Stimulated activated CD8-positive, alpha-beta memory T cell treated with anti-CD3 and anti-CD28 coated beads, Interleukin-12 subunit alpha, Interleukin-12 subunit beta, amount 100 ng/mL, for 4 hours (primary cell): ENCODE measurements around the gene DHRS7C.
"Not testable (repeated sequence)": the region's sequence is repeated elsewhere in the genome, so short reads cannot be mapped to it uniquely, and the experiment has no call there.

Experiments used
- DNase-seq: peaks from one replicate; pipeline ENCODE4 v3.0.0-alpha.2; 2020; ENCODE audit warnings: low read depth

Gene DHRS7C

DNA sequence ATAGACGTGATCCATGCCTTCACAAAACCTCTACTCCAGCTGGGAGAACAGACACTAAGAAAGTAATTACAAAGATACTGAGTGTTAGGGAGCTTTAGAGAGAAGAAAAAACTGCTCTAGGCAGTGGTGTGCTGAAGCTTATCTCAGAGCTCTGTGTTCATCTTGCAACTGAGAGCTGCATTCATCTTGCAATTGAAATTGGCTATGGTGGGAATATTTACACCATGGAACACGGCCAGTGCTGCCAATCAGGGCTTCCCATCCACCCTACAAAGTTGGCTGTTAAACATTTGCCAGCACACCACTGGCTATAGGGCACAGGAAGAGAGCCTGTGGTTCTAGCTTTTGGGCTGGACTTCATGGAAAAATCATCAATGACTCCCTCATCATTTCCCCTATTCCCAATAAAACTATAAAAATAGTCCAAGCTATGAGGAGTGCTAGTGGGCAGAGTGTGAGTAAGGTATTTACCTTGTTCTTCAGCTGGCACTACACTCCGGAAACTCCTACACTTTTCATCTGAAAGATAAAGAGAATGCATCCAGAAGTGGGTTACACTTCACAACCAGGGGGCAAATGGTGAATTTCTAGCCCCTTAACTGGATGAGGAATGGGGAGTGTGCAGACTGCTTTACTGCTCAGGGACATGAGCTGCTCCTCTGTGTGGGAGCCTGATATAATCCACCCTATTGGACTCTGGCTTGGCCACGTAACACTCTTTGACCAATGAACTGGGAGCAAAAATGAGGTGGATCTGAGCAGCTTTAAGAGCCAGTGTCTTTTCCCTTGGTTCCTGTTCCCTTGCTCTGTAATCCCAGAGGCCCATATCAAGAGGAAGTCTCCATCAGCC, 18.9 kb upstream of the DHRS7C start:
- no peak for DNase-seq

DNA sequence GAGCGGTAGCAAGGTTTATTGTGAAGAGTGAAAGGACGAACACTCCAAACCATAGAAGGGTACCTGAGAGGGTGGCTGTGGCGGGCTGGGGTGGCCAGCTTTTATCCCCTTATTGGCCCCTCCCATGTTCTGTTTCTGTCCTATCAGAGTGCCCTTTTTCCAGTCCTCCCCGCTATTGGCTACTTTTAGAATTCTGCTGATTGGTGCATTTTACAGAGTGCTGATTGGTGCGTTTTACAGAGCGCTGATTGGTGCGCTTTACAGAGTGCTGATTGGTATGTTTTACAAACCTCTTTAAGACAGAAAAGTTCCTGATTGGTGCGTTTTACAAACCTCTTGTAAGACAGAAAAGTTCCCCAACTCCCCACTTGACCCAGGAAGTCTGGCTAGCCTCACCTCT, 18.0 kb upstream of the DHRS7C start:
- DNase-seq, result no peak

DNA sequence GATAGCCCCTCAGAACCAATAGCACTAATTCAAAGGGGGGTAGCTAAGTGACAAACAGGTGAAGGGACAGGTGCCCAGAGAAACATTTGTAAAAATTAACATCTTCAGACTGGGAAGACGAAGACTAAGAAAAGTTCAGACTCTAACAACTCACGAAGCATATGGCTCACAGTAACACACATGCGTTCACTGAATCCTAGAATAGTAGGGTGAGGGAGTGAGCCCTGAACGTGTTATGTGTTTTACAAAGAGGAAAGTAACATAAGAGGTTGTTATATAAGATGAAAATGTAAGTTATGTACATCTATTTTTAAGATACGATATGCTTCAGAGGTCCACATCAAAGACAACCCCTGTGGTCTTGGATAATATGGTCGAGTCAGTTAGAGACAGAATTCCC, 15.3 kb upstream of the DHRS7C start:
- DNase-seq, result no peak

DNA sequence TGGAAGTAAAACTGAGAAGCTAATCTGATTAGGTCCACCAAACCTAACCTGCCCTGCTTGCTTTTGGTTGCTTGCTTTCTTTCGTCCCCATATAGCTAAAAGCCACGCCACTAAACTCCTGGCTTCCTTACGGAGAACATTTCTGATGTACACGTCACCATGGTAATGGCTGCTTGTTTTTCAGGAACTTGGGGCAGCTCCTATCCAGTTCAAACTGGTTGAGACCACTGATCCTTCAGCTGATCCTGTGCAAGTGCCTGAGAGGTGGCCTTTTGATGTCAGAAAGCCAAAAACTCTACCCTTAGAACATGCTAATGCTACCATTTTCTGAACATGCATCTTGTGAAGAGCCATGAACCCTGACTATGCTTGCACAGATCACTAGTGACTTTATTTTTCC, 14.4 kb upstream of the DHRS7C start:
- no peak for DNase-seq

DNA sequence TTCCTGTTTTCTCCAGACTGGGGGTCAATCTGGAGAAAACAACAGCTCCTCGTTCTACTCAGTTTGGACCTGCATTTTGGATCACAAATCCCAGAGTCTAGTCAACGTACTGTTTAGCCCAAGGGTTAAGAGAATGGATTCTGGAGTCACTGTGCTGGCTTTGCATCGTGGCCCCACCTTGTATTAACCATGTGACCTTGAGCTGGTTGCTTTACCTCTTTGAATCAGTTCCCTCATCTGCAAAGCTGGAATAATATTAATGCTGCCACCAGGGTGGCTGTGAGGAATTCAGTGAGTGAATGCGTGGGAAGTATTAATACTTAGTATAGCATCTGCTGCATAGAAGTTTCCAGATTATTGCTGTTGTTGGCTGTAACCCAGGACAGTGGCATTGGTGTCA, 11.3 kb upstream of the DHRS7C start:
- DNase-seq, result no peak

DNA sequence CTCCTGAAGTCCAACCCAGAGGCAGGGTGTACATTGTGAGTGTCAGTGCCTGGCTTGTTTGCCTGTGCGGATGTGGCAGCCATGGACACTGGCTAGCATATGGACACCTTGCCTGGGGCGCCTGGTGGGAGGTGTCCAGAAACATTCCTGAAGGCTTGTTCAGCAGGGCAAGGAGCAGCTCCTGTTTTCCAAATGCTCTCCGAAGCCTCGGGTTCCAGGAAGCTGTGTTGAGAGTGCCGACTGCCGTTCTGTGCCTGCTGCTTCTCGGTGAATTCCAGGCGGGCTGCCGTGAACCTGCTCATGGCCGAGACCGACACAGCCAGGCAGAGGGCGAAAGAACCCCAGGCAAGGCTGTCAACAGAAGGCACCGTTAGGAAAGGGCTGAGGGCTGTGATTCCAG, 10.9 kb upstream of the DHRS7C start:
- no peak for DNase-seq

DNA sequence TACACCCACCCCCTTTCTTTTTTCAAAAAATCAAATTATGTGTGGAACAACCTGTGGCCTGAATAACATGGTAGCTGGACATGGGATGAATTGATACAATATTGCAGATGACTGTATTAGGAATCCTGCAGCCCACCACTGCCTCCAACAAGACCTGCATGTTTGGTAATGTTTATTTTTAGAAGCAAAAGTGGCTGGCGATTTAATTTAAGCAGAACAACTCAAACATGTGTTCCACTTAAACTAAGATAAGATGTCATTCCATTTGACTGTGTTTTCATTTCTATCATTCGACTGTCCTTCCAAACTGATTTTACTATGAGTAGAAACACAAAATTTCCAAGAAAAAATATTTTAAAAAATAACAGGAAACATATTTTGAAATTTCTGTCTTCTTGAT, 10.1 kb upstream of the DHRS7C start:
- no peak for DNase-seq

DNA sequence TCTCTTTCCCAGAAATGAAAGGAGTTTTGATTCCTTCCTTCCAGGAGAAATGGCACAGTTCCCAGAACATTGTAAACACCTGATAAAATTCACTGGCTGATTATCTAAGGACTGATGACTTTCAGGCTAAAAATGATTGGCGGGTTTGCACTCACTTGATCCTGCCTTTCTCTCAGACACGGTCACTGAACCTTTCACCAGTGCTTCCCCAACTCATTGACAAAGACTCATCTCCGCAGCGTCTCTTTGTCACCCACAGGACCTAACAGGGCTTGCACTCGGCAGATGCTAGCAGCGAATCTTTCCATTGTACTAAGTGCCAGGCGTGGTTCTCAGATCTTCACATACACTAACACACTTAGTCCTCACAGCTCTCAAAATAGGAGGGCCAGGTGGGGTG, 7.3 kb upstream of the DHRS7C start:
- no peak for DNase-seq

DNA sequence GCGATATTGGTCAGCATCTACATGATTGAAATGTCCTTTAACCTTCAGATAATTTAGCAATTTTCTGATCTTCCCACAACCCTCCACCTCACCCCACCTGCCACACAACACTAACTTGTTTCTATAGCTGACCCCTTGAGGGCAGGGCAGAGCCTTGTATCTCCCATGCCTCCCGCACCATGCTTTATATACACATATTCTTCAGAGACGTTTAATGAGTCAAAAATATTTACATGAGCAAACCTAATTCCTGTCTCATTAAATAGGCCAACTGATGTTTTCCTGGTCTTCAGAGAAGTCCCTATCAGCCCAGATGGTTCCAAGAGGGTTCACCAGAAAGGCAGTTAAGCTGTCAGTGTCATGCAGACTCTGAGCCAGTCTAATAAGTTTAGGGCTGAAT, 6.6 kb upstream of the DHRS7C start:
- DNase-seq, result no peak

DNA sequence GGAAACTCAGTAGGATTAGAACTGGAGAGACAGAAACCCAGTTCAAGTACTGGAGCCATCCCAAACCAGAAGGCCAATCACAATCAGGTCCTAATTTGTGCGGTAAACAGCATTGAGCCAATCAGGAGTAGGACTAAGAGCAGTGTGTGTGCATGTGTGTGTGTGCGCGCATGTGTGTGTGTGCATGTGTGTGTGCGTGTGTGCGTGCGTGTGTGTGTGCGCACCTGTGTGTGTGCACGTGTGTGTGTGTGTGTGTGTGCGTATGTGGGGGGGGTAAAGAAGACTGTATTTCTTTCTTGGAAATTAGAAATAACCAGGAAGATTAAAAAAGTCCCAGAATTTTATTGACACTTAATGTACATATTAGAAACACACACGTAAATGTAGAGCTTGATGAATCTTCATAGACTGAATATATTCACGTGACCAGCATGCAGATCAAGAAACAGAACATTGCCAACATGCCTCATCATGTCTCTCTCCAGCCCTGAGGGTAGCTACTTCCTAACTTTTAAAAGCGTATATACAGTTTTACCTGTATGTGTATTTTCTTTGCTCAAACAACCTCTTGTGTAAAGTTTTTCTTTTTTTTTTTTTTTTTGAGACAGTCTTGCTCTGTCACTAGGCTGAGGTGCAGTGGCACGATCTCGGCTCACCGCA, 919 bp upstream of the DHRS7C start:
- no peak for DNase-seq

DNA sequence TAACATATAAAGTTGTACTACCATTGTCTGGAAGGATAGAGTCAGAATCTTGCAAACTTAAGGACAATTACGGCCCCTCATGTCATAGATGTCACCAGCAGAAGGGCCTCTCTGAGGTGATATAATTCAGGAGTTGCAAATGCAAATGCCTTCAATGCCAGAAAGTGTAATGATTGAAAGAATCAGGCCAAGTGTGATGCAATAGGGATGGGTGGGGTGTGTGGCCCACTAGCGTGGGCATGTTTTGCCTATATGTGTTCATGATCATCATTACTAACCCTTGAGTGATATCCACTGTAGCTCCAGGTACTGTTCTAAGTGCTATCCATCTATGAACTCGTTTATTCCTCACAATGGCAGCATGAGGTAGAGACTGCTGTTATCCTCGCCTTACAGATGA, 1.1 kb downstream of the DHRS7C start:
- no peak for DNase-seq

DNA sequence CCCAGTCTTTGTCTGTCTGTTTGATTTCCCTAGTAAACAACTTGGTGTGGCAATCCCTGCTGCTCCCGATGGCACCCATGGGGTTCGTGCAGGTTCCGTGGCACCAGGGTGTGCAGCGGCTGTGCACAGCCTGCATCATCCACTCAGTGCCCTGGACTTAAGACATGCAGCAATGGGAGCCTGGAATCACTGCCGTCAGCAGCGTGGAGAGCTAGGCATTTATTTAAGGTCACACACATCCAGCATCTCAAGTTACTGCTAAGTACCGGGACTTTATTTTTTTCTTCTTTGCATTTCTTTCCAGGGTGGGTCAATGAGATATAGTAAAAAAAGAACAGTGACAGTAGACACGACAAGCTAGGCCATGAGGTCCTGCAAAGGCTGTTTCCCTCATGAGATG, 2.8 kb downstream of the DHRS7C start:
- no peak for DNase-seq

DNA sequence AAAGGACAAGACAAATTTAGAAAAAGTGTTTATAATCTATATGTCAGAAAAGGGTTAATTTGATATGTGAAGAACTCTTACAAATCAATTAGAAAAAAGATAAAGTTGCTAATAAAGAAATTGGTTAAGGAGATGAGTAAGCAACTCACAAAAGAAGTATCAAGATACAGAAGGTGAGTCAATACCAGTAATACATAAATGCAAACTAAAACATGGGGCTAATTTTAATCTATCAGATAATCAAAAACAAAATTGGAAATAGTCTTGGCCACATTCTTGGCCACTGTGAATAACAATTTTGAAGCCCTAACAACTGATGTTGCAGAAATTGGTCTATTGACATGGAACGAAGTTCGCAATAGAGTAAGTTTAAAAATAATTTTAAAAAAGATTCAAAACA, 6.8 kb downstream of the DHRS7C start:
- DNase-seq, result no peak

DNA sequence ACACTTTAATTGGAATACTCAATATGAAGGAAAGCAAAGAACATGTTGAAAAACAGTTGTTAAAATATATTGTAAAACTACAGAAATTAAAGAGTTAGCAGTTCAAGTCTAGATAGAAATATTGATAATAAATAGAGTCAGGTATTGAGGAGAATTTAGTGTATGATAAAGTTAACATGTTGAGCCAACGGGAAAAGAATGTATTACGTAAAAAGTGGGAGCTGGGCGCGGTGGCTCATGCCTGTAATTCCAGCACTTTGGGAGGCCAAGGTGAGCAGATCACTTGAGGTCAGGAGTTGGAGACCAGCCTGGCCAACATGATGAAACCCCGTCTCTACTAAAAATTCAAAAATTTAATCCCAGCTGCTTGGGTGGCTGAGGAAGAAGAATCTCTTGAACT, 7.9 kb downstream of the DHRS7C start:
- DNase-seq, result not testable (repeated sequence)

DNA sequence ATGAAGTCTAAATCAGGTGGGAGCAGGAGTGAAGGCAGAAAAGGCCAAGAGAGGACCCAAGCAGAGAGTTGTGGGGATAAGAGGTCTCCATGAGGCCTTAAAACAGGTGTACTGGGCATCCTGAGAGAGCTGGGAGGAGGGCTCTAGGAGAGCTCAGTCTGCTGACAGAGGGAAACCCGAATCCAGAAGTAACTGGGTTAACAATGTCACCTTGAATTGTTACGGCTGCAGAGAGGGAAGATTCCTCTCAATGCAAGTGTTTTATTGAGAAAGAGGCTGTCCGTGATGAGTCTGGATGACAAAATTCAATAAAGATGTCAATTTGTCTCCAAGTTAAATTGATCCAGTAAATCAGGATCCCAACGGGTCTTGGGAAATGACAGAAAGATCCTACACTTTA, 8.3 kb downstream of the DHRS7C start:
- DNase-seq, result no peak

DNA sequence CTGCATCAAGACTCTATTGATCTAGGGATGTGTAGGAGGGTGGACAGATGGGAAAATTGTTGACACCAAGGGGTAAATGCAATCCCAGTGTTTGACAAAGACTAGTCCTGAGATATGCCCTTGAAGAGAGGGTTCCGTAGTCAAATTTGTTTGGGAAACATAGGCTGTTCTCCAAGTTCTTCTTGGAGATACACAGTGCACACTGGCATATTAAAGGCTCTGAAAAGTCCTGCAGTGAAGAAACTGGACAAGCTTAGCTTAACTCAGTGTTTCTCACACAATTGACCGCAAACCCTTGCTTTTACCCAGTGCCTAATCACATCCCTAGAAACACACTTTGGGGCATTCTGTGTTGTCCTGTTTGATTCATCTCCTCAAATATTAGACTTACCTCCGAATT, 10.8 kb downstream of the DHRS7C start:
- no peak for DNase-seq

DNA sequence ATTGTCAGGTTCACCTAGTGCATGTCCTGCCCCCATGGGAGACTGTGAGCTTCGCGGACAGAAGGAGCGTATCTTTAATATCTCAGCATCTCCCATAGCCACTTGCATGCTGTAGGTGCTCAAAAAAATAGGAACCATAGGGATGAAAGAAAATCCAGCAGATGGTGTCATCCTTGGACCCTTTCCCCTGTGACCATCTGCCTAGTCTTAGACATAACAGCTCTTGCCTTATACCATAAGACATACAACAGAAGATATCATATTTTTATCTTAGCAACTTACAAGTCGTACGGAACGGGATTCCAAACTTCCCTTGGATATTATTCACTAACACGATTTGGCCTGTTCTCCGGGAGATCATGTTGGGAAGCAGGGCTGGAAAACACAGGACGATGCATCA, 14.5 kb downstream of the DHRS7C start:
- DNase-seq, result no peak

DNA sequence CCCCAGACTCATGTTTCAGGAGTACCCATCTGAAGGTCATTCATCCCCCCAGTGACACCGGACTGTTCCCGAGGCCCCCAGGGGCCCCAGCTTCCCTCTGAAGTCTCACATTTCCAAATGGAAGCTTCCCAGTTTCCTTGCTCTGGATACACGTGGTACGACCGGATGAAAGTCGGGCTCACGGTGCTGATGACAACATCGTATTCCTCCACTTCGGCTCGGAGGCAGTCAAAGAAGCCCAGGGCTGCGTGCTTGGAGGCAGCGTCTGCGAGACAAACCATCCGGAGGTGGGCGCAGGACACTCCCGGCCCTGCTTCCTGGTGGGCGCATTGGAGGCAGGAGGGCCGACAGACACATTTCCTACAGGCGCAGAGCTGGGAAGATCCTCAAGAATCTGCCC, 18.7 kb downstream of the DHRS7C start:
- DNase-seq, result no peak

DNA sequence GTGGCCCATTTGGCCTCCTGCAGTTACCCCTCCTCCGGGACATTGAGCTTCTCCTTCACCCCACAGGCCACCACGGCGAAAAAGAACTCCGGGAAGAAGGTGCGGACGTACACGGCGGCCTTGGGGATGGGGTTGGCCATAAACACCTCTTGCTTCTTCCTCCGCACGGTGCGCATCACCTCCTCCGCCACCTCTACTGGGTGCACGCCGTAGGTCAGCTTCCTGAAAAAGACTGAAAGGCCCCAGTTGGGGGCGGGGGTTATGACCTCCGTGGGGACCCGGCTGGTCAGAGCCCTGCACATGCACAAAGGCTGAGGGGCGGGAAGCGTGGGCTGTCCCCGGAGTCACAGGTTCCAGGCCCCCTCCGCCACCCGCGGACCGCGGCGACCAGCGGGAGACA, 19.9 kb downstream of the DHRS7C start:
- no peak for DNase-seq

DNA sequence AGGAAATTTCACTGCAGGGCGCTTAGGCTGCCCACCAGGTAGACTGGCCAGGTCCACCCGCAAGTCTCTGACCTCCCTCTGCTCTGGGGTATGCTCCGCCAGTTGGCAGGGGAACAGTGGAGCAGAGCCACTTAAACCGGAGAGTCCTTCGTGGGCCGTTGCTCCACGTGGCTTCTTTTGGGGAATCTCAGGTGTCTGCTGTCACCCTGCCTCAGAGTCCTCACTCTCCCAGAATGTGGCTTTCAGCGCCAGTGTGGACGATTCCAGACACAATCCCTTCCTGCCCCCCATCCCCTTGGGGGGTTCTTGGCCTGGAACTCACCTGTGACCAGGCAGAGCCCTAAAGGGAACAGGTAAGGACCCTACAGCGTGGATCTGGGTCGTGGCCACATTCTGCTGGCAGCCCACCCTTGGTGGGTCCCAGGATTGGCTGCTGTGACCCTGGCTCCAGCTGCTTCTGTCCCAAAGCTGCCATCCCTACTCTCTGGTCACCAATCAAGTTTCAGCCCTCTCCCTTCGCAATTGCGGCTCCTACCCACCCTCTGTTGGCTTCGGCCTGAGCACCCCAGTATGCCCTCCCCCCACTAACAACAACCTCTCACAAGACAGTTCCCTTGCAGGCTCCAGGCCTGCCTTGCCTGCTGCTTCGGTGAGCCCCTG, 22.2 kb downstream of the DHRS7C start:
- no peak for DNase-seq

DNA sequence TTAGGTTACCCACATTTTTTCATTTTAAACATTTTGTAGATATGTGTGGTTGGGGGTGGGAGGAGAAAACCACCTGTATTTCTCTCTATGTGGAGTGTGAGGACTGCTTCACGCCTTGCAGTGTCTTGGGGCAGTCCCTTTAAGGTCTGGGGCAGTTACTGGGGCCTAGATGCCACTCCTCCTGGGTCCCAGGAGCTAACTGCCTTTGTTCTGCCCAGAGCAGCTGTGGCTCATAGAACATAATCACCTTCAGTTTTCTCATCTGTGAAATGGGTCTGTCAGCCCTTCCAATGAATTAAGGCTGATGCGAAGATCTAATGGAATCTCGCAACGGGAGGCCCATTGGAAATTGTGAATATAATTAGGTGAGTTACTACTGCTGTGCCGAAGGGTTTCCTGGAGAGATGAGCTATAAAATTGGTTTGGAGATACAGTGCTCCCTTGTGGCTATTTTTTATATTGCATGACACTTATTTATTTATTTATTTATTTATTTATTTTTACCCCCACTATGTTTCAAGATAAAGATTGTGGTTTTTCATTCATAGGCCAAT, 22.9 kb downstream of the DHRS7C start:
- no peak for DNase-seq

DNA sequence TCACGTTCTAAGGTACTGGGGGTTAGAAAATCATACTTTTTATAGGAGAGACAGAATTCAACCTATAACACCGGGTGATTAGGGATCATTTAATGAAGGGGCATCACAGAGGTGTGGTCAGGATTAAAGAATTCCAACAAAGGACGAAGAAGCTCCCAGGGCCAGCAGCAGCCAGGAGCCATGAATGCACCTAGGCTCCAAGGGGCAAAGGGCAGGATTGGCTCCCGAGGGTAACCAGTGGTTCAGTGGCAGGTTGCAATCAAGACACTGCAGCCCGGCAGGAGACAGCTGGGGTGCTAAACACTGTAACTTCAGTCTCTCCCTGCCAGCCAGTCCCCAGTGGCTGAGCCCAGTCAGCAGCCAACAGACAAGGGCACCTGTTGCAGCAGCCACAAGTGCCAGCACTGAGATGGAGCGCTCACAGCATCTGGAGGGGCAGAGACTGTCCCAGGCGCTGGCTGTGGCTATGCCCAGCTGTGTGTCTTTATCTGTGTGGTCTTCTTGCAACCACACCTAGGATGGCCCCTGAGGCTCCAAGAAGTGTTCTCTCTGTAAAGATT, 23.9 kb downstream of the DHRS7C start:
- DNase-seq, result no peak

DNA sequence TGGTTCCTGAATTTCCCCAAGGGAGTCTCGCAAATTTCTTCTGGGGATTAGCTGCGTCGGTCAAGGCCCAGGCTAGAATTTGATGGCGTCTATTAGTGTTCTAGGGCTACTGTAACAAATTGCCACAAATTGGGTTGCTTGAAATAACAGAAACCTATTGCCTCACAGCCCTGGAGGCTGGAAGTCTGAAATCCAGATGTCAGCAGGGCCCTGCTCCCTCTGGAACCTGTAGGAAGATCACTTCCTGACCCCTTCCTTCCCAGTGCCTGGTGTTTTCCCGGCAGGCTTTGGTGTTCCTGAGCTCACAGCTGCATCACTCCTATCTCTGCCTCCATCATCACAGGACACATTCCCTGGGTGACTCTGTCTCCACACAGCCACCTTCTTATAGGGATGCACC, 24.4 kb downstream of the DHRS7C start:
- no peak for DNase-seq
